Measurements from ENCODE around the gene GOLGA3. TPM values are rescaled to one million over a fixed set of nuclear protein-coding genes. Genes with fewer than 3 reads are reported as not detected.
"Not testable (repeated sequence)": the region's sequence is repeated elsewhere in the genome, so short reads cannot be mapped to it uniquely, and the experiment has no call there.

Gene GOLGA3
- total RNA-seq, 1 donor from 2014 or later = 33.0 TPM

- H3K27ac ChIP-seq (replicated peaks) = no peak overlapping the region
- no peaks in the 10 kb centered on the region for H3K9me3 ChIP-seq (replicated peaks)
- no peak for DNase-seq
- H3K4me3 ChIP-seq = no peak overlapping the region
- no peaks in the 10 kb centered on the region for H3K4me1 ChIP-seq
- TF ChIP-seq CTCF (IDR thresholded peaks at IDR 0.05; ENCODE audit: borderline replicate concordance) = no peak
- H3K27me3 ChIP-seq (ENCODE audit: low read depth) = no peaks in the 10 kb centered on the region
- H3K36me3 ChIP-seq = peaks cover 49% of the 10 kb centered on the region
- intact Hi-C loops (cut with micrococcal nuclease) = no loop called here
These were observed 11.0 kb upstream of the GOLGA3 start for GRCh38 chr12:132839558-132840235.

- no peaks in the 10 kb centered on the region for H3K27me3 ChIP-seq (ENCODE audit: low read depth)
- no peak for TF ChIP-seq CTCF (IDR thresholded peaks at IDR 0.05; ENCODE audit: borderline replicate concordance)
- peaks cover 38% of the 10 kb centered on the region for H3K36me3 ChIP-seq
- intact Hi-C loops (cut with micrococcal nuclease) = no loop called here
- H3K4me1 ChIP-seq = no peaks in the 10 kb centered on the region
- no peak for DNase-seq
- H3K4me3 ChIP-seq = no peak overlapping the region
- peak overlapping the region; percentile 63 for H3K27ac ChIP-seq (replicated peaks)
- no peaks in the 10 kb centered on the region for H3K9me3 ChIP-seq (replicated peaks)
These were observed 9.9 kb upstream of the GOLGA3 start for GRCh38 chr12:132838410-132839080.

- peak overlapping the region; percentile 63 for H3K27ac ChIP-seq (replicated peaks)
- TF ChIP-seq CTCF (IDR thresholded peaks at IDR 0.05; ENCODE audit: borderline replicate concordance) = no peak
- DNase-seq = peak; percentile 26
- intact Hi-C loops (cut with micrococcal nuclease) = no loop called here
- H3K27me3 ChIP-seq (ENCODE audit: low read depth) = no peaks in the 10 kb centered on the region
- H3K36me3 ChIP-seq = peaks cover 37% of the 10 kb centered on the region
- no peaks in the 10 kb centered on the region for H3K9me3 ChIP-seq (replicated peaks)
- peak overlapping the region; percentile 29 for H3K4me3 ChIP-seq
- H3K4me1 ChIP-seq = no peaks in the 10 kb centered on the region
These were observed 9.2 kb upstream of the GOLGA3 start for GRCh38 chr12:132837693-132838409.

- no peak for DNase-seq
- H3K27ac ChIP-seq (replicated peaks) = no peak overlapping the region
These were observed 8.2 kb upstream of the GOLGA3 start for GRCh38 chr12:132836795-132837331.

GRCh38 chr12:132836230-132836629, 7.6 kb upstream of the GOLGA3 start:
- H3K4me1 ChIP-seq; H3K27ac ChIP-seq (replicated peaks); H3K27me3 ChIP-seq (ENCODE audit: low read depth); H3K9me3 ChIP-seq (replicated peaks); DNase-seq; intact Hi-C loops (cut with micrococcal nuclease); H3K4me3 ChIP-seq: not testable (repeated sequence)
- peaks cover 22% of the 10 kb centered on the region for H3K36me3 ChIP-seq

More at GRCh38 chr12:132836795-132837331, 8.2 kb upstream of the GOLGA3 start:
- H3K4me1 ChIP-seq = no peaks in the 10 kb centered on the region
- no peaks in the 10 kb centered on the region for H3K9me3 ChIP-seq (replicated peaks)
- intact Hi-C loops (cut with micrococcal nuclease) = no loop called here
- H3K4me3 ChIP-seq = no peak overlapping the region
- TF ChIP-seq CTCF (IDR thresholded peaks at IDR 0.05; ENCODE audit: borderline replicate concordance) = no peak
- peaks cover 29% of the 10 kb centered on the region for H3K36me3 ChIP-seq
- H3K27me3 ChIP-seq (ENCODE audit: low read depth) = no peaks in the 10 kb centered on the region
